KBM-7 (cell line): ENCODE results near the gene PRB3.
A peak's percentile ranks its signal among the peaks of the same experiment; 100 is the strongest.

Source experiments
- DNase-seq: peaks from one replicate; pipeline ENCODE4 v3.0.0-alpha.2; 2015
- in situ Hi-C: fragments of 300-500 bp; cut with MboI; formaldehyde crosslinking; loops from 2 replicates; pipeline ENCODE4 v1.14.3; 2020; ENCODE audit warnings: low sequenced_read_pairs, low pct_unique_long_range_greater_than_20kb, mixed read lengths

Gene PRB3

GRCh38 chr12:11269607-11270006, at the start of gene PRB3:
Gene PRB3 (minus strand): TSS chr12:11269707. CDS start chr12:11269669, 38 bp downstream.
- in situ Hi-C loops = no loop called here
- DNase-seq = no peak

- in situ Hi-C loops = no loop called here
- DNase-seq = no peak
Observed at GRCh38 chr12:11310336-11310735, 40.8 kb upstream of the PRB3 start, which contains the start of gene PRB4. Gene PRB4 (minus strand): TSS chr12:11310436. CDS start chr12:11310398, 38 bp downstream.

GRCh38 chr12:11307143-11307542, 37.6 kb upstream of the PRB3 start:
- DNase-seq = no peak
- in situ Hi-C loops = no loop called here

GRCh38 chr12:11273449-11273848, 3.9 kb upstream of the PRB3 start:
- no peak for DNase-seq
- in situ Hi-C loops = no loop called here

- no peak for DNase-seq
- in situ Hi-C loops = no loop called here
Observed at GRCh38 chr12:11264501-11264900, 5.0 kb downstream of the PRB3 start.

DNA sequence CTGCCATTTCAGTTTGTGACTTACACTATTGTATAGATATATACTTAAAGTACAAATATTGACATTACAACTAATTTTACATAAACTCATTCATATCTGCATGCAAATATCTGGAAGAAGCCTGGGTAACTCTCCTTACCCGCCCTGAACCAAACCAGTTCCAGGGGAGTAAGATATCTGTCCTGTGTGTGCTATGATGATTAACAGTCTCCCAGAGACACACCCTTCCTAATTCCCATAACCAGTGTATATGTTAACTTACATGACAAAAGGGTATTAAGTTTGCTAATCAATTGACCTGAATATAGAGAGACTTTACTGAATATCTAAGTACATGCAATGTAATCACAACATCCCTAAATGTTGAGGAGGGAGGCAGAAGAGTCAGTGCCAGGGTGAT, 23.0 kb downstream of the PRB3 start:
- no peak for DNase-seq
- in situ Hi-C loops = loop anchor here (25.0 kb wide), 1 partner anchor 241 kb away; no protein-coding TSS in a partner anchor

- in situ Hi-C loops = loop anchor here (25.0 kb wide), 1 partner anchor 245 kb away; no protein-coding TSS in a partner anchor
- DNase-seq = no peak
Observed at GRCh38 chr12:11242656-11243055, 26.9 kb downstream of the PRB3 start.

DNA sequence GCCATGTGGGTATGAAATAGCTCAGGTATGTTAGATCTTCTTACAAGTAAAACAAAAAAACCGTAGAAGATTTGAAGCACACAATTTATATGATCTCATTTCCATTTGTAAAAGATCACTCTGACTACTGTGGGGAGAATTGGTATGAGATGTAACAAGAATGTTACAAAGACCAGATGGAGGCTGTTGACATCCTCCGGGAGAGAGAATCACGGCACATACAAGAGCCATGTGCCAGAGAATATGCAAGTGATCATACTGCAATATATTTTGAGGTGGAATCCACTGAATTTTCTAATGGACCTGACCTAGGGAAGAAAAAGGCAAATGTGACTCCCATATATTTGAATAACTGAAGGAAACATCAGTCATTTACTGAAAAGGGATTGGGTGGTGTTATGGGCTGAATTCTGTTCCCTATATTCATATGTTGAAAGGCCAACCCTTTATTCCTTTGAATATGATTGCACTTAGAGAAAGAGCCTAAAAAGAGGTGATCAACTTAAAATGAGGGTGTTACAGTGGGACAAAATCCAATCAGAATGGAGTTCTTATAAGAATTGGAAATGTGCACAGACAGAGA, 29.1 kb downstream of the PRB3 start:
- in situ Hi-C loops = loop anchor here (25.0 kb wide), 1 partner anchor 247 kb away; no protein-coding TSS in a partner anchor
- DNase-seq = no peak

GRCh38 chr12:11238275-11238674, 31.2 kb downstream of the PRB3 start:
- no peak for DNase-seq
- in situ Hi-C loops = loop anchor here (25.0 kb wide), 1 partner anchor 249 kb away; no protein-coding TSS in a partner anchor

GRCh38 chr12:11233532-11233931, 36.0 kb downstream of the PRB3 start:
- DNase-seq = no peak
- in situ Hi-C loops = loop anchor here (25.0 kb wide), 1 partner anchor 254 kb away; no protein-coding TSS in a partner anchor

DNA sequence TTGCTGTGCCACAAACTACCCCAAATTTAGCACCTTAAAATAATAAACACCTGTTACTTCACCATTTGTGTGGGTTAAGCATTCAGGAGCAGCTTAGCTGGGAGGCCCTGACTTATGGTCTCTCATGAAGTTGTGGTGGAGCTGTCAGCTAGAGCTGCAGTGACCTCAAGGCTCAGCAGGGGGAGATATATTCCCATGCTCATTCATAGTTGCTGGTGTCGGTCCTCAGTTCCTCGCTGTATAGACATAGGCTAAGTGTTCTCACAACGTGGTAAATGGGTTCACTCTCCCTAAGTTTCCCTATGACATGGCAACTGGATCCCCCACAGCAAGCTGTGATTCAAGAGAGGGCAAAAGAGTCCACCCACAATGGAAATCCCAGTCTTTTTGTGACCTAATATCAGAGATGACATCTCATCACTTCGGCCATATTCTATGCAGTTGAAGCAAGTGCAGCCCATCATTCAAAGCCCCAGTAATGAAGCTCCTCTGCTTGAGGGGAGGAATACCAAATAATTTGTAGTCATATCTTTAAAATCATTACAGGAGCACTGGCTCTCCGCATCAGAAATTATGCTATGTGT, 41.1 kb downstream of the PRB3 start:
- in situ Hi-C loops = loop anchor here (25.0 kb wide), 1 partner anchor 259 kb away; no protein-coding TSS in a partner anchor
- DNase-seq = peak; percentile 69

DNA sequence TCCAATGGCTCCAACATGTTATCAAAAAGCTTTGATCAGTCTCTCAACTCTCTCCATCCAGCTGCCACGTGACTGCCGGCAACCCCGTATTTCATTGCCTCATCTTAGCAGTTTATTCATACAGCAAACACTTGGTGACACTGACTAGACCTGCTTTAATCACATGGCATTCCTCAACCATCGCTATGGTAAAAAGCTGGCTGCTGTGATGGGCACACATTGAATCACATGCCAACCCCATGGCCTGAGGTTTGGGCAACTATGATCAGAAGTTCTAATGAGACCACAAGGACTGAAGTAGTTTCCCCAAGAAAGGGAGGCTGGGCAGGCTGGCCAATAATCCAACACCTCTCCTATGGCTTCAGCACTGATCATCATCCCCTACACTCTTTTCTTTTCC, 42.1 kb downstream of the PRB3 start:
- no peak for DNase-seq
- in situ Hi-C loops = loop anchor here (25.0 kb wide), 1 partner anchor 260 kb away; no protein-coding TSS in a partner anchor
